NCI-H146 treated with DMSO at 0.1 percent for 48 hours (cell line): Measurements from ENCODE around the gene ASMTL.
"Not testable (repeated sequence)": the region's sequence is repeated elsewhere in the genome, so short reads cannot be mapped to it uniquely, and the experiment has no call there.

Source experiments
- DNase-seq: peaks from one replicate; lab custom pipeline; 2025; ENCODE audit not compliant: unreplicated experiment; lab: John Stamatoyannopoulos, UW

ASMTL gene

GRCh38 chrX:1483843-1484637 lies 31.3 kb upstream of the ASMTL start:
- no peak for DNase-seq

GRCh38 chrX:1482530-1482928 lies 29.8 kb upstream of the ASMTL start:
- DNase-seq = not testable (repeated sequence)

GRCh38 chrX:1481636-1482529 lies 29.2 kb upstream of the ASMTL start:
- no peak for DNase-seq

- no peak for DNase-seq
These were observed 27.5 kb upstream of the ASMTL start for GRCh38 chrX:1480082-1480785.

DNA sequence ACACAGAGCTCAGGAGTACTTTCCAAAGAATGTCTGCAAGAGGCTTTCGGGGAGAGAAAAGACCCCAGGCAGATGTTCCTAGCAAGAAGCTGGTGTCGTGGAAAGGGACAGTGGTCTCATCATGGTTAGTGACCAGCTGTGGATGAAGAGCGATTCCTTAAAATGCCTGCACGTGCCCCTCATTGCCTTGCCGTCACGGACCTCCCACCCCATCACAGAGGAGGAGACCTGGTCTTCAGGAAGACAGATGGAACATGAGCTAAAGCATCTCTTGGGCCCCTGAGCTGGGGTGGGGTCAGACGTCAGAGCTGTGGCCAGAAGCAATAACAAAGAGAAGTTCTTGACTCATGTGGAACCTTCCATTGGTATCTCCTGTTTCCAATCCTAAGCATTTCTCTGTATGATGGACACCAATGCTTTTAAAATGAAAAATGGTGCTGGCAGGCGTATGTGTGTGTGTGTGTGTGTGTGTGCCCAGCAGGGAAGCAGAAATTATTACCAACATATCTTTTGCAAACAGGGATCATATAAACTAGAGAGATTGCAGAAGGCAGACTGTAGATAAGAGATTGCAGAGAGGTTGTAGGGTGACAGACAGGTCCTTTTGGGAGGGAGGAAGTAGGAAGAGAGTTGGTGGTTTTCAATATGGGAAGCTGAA lies 25.2 kb upstream of the ASMTL start:
- DNase-seq = no peak

DNA sequence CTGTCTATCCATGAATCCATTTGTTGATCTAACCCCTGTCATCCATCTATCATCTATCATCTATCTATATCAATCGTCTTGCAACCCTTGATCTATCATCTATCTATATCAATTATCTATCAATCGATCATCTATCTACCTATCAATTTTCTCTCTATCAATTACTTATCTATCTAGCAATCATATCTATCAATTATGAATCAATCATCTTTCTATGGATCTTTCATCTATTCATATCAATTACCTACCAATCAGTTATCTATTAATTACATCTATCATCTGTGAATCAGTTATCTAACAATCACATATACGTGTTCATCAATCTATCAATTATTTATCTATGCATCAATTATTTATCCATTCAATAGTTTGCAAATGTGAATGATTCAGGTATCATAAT lies 24.5 kb upstream of the ASMTL start:
- DNase-seq = no peak

DNA sequence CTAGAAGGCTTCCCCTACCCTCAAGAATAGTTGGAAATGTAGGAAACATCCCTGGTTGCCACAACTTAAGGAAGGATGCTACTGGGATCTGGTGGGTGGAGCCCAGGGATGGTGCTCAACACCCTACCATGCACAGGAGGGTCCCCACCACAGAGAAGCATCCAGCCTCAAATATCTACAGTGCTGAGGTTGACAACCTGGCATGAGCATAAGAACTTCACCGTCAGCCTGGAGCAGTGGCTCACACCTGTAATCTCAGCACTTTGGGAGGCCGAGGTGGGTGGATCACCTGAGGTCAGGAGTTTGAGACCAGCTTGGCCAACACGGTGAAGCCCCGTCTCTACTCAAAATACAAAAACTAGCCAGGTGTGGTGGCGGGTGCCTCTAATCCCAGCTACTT lies 24.0 kb upstream of the ASMTL start:
- no peak for DNase-seq

DNA sequence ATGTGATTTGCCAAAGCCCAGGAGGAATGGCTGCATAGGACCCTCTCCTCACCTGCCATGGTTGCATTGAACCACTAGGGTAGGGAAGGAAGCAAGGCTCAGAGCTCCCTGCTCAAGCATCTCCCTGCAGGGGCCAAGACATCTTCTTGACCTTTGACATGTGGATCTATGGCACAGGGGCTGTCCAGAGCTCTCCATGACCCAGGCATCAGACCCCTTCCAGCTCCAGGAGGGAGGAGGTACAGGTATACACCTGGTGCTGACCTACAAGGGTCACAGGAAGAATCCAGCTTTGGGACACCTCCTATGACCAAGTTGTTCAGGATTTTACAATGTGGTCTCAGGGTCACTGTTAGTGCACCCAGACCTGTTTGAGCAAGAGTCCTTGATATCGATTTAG lies 23.2 kb upstream of the ASMTL start:
- no peak for DNase-seq

DNA sequence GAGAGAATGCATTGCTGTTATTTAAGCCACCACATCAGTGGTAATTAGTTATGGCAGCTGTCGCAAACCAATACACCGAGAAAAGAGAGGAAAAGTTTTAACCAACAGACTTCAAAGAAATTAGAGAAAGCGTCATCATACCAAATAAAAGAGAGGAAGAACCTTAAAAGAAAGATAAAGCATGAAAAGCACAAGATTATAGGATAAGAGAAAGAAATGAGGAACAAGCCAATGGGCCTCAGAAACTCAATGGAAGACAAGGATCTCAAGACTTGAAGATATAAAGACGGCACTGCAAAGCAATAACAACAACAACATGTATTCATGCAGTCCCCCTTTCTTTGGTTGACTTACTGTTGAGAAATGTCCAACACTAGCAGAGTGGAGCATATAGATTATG lies 22.8 kb upstream of the ASMTL start:
- DNase-seq = no peak

DNA sequence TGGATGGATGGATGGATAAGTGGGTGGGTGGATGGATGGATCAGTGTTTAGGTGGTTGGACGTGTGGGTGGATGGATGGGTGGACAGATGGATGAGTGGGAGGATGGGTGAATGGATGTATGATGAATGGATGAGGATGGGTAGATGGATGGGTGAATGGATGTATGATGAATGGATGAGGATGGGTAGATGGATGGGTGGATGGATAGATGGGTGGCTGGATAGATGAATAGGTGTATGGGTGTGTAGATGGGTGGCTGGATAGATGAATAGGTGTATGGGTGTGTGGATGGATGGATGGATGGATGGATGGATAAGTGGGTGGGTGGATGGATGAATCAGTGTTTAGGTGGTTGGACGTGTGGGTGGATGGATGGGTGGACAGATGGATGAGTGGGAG lies 21.9 kb upstream of the ASMTL start:
- DNase-seq = not testable (repeated sequence)

DNA sequence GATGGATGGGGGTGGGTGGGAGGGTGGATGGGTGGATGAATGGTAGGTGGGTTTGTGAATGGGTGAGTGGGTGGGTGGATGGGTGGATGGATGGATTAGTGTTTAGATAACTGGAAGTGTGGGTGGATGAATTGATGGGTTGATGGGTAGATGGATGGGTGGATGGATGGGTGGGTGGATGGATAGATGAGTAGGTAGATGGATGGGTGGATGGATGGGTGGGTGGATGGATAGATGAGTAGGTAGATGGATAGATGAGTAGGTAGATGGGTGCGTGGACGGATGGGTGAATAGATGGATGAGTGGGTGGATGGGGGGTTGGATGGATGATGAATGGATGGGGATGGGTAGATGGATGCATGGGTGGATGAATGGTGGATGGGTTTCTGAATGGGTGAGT lies 20.3 kb upstream of the ASMTL start:
- no peak for DNase-seq

DNA sequence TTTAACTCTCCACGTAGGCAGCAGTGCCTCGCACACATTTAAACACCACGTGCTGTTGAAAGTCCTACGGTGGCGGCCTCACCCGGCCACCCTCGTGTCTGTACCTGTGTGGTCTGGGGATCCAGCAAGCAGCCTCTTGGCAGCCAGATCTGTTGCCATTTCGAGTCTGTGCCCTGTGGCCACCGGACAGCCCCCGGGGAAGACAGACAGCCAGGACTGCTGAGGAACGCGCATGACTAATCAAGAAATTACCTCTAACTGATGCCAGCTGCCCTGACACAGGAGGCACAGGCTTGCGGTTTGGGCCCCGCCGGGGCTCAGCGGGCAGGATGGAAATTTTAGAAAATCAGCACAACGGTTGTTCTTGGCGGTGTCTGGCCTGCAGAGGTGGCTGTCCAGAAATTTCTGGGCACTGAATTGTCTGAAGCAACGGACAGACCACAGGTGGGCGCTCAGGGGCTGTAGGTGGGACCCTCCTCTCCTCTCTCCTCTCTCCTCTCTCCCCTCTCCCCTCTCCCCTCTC lies 15.6 kb upstream of the ASMTL start:
- no peak for DNase-seq

DNA sequence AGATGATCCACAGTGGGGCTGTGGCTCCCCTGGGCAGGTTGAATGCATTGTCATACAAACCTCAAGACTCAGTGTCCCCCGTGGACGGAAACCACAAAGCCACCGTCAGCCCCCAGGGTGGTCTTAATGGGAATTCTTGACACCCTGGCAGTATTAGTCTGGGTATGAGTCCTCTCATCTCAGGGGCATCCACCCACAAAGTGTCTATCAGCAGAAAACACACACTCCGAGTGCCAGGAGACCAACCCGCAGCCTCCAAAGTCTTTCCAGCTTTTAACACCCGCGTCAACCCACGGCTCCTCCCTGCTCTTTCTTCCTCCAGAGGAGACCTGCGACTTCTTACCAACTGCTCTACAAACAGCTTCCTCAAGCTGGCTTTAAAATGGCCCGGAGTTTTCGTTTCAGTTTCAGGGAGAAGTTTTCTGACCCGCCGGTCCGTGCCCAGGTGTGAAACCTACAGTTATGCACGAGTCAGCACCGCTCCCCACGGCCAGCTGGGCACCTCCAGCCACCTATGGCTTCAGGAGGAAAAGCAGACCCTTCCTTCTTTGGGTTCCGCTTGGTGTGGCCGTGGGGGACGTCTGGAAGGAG lies 14.4 kb upstream of the ASMTL start:
- DNase-seq = no peak

GRCh38 chrX:1466232-1466661 lies 13.5 kb upstream of the ASMTL start:
- no peak for DNase-seq

GRCh38 chrX:1465286-1466231 lies 12.8 kb upstream of the ASMTL start:
- DNase-seq = no peak

GRCh38 chrX:1464971-1465285 lies 12.2 kb upstream of the ASMTL start:
- no peak for DNase-seq

GRCh38 chrX:1464041-1464970 lies 11.6 kb upstream of the ASMTL start:
- DNase-seq = no peak

DNA sequence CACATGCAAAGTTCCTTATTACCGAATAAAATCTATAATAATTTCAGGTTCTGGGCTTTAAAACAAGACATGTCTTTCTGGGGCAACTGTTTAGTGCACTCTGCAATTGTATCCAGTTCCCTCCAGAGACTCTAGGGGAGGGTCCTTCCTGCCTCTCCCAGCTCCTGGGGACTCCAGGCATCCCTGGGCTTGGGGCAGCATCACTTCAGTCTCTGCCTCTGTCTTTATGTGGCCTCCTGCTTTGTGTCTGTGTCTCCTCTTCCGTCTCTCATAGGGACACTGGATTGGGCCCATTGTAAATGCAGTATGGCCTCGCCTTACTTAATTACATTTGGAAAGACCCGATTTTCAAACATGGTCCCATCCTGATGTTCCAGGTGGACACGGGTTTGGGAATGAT lies 10.9 kb upstream of the ASMTL start:
- no peak for DNase-seq
